Type B pancreatic cell (in vitro differentiated cells): ENCODE measurements around the gene CCZ1. TPM values are rescaled to one million over a fixed set of nuclear protein-coding genes. Genes with fewer than 3 reads are reported as not detected.
"Not testable (repeated sequence)": the region's sequence is repeated elsewhere in the genome, so short reads cannot be mapped to it uniquely, and the experiment has no call there.

ENCODE experiments used
- DNase-seq: peaks from one replicate; pipeline ENCODE4 v3.0.0; 2021; ENCODE audit warnings: mixed read lengths; ENCODE audit not compliant: unreplicated experiment; ENCODE audit errors: extremely low spot score
- H3K27ac Mint-ChIP-seq: 2 replicates; pipeline ENCODE4 v1.8.0; 2021; ENCODE audit warnings: mild to moderate bottlenecking, mixed read lengths
- H3K27me3 Mint-ChIP-seq: 2 replicates; pipeline ENCODE4 v1.8.0; 2021; ENCODE audit warnings: mixed read lengths
- H3K36me3 Mint-ChIP-seq: 2 replicates; pipeline ENCODE4 v1.8.0; 2021; ENCODE audit warnings: mixed read lengths
- H3K4me1 Mint-ChIP-seq: one replicate; pipeline ENCODE4 v1.8.0; 2021; ENCODE audit warnings: mixed read lengths; ENCODE audit not compliant: unreplicated experiment
- H3K4me3 Mint-ChIP-seq: 2 replicates; pipeline ENCODE4 v1.8.0; 2021; ENCODE audit warnings: mild to moderate bottlenecking, mixed read lengths
- H3K9me3 Mint-ChIP-seq: 2 replicates; pipeline ENCODE4 v1.8.0; 2021; ENCODE audit warnings: mixed read lengths
- CTCF ChIP-seq: fragments of 200-600 bp; sonication (generic); conservative IDR thresholded peaks from 2 replicates; pipeline ENCODE4 v1.5.0; 2021; ENCODE audit warnings: antibody characterized with exemption, mild to moderate bottlenecking
- long read RNA-seq: library from polyadenylated mRNA; unstranded; transcript quantifications from one replicate; pipeline ENCODE4 v2.0.0, GENCODE V29; 2020
- total RNA-seq: library from RNA; stranded (reverse); gene quantifications from 2 replicates; pipeline ENCODE4 v1.2.1, GENCODE V29; 2021; ENCODE audit warnings: low replicate concordance

CCZ1 gene
- total RNA-seq = 78.3 and 82.6 TPM in 2 replicates
- long read RNA-seq, transcript CCZ1-201 (15 exons, 1,802 nt) = major isoform, 12 of 18 reads
- long read RNA-seq, partial matches to known transcripts = 3 of 18 reads
- long read RNA-seq, other reads (novel, unspliced or antisense) = 3 of 18 reads

- peak; percentile 38 for TF ChIP-seq CTCF
- H3K27me3 Mint-ChIP-seq, H3K4me1 Mint-ChIP-seq: not testable (repeated sequence)
These were observed at the start of gene CCZ1 for GRCh38 chr7:5898480-5899224. Gene CCZ1, plus strand, starts transcription at chr7:5898733. Its CDS starts 67 bp downstream, at chr7:5898800.

GRCh38 chr7:5850944-5851343 lies 47.6 kb upstream of the CCZ1 start:
- Mint-ChIP-seq H3K4me3 (no peak overlapping the region), H3K27ac (no peak overlapping the region), H3K4me1 (no peaks in the 10 kb centered on the region), H3K36me3 (no peaks in the 10 kb centered on the region), H3K27me3 (no peaks in the 10 kb centered on the region), H3K9me3 (no peaks in the 10 kb centered on the region)
- DNase-seq = no peak
- TF ChIP-seq CTCF = no peak

More at GRCh38 chr7:5898480-5899224, at the start of gene CCZ1:
- Mint-ChIP-seq H3K4me3 (peak within 1 kb of the TSS; percentile 86), H3K27ac (peak within 1 kb of the TSS; percentile 87)
- not testable (repeated sequence) for H3K9me3 Mint-ChIP-seq, H3K36me3 Mint-ChIP-seq
- DNase-seq = peak; percentile 71

- no peaks in the 10 kb centered on the region for H3K36me3 Mint-ChIP-seq
- peaks cover 6% of the 10 kb centered on the region for H3K4me1 Mint-ChIP-seq
- DNase-seq = no peak
- no peak overlapping the region for H3K4me3 Mint-ChIP-seq
- no peaks in the 10 kb centered on the region for H3K9me3 Mint-ChIP-seq
- H3K27me3 Mint-ChIP-seq = no peaks in the 10 kb centered on the region
- H3K27ac Mint-ChIP-seq = no peak overlapping the region
- no peak for TF ChIP-seq CTCF
These were observed 43.8 kb upstream of the CCZ1 start for GRCh38 chr7:5854738-5855137.

GRCh38 chr7:5857041-5857575 lies 41.4 kb upstream of the CCZ1 start:
- H3K9me3 Mint-ChIP-seq, H3K4me1 Mint-ChIP-seq, H3K27ac Mint-ChIP-seq, H3K4me3 Mint-ChIP-seq, H3K36me3 Mint-ChIP-seq, DNase-seq, H3K27me3 Mint-ChIP-seq: not testable (repeated sequence)

GRCh38 chr7:5858494-5858893 lies 40.0 kb upstream of the CCZ1 start:
- not testable (repeated sequence) for H3K27me3 Mint-ChIP-seq

GRCh38 chr7:5861281-5861680 lies 37.3 kb upstream of the CCZ1 start:
- peaks cover 18% of the 10 kb centered on the region for H3K27me3 Mint-ChIP-seq
- H3K27ac Mint-ChIP-seq, H3K4me3 Mint-ChIP-seq, H3K4me1 Mint-ChIP-seq, H3K36me3 Mint-ChIP-seq, DNase-seq, H3K9me3 Mint-ChIP-seq: not testable (repeated sequence)

More at GRCh38 chr7:5858494-5858893, 40.0 kb upstream of the CCZ1 start:
- H3K36me3 Mint-ChIP-seq, H3K9me3 Mint-ChIP-seq, DNase-seq, H3K4me1 Mint-ChIP-seq, H3K4me3 Mint-ChIP-seq, H3K27ac Mint-ChIP-seq: not testable (repeated sequence)

GRCh38 chr7:5862753-5863366 lies 35.7 kb upstream of the CCZ1 start:
- not testable (repeated sequence) for H3K4me1 Mint-ChIP-seq, H3K36me3 Mint-ChIP-seq, H3K4me3 Mint-ChIP-seq, H3K27ac Mint-ChIP-seq, DNase-seq, H3K9me3 Mint-ChIP-seq
- peaks cover 18% of the 10 kb centered on the region for H3K27me3 Mint-ChIP-seq

GRCh38 chr7:5865279-5865931 lies 33.1 kb upstream of the CCZ1 start:
- not testable (repeated sequence) for DNase-seq, H3K9me3 Mint-ChIP-seq, H3K4me1 Mint-ChIP-seq, H3K4me3 Mint-ChIP-seq, H3K27ac Mint-ChIP-seq, H3K36me3 Mint-ChIP-seq
- peaks cover 18% of the 10 kb centered on the region for H3K27me3 Mint-ChIP-seq
